PC-9 (cell line): ENCODE data around the gene BCO2.

Experiments used
- EZH2 ChIP-seq: fragments of 200-600 bp; sonication (generic); IDR thresholded peaks from 2 replicates; pipeline ENCODE4 v1.8.0; 2017; ENCODE audit warnings: antibody characterized with exemption, low read depth
- TF ChIP-seq, protein P1 (sequence below): fragments of 200-600 bp; sonication (generic); conservative IDR thresholded peaks from 2 replicates; pipeline ENCODE4 v1.6.1; 2017; ENCODE audit warnings: mixed run types, antibody characterized with exemption, mild to moderate bottlenecking, moderate library complexity

DNA sequence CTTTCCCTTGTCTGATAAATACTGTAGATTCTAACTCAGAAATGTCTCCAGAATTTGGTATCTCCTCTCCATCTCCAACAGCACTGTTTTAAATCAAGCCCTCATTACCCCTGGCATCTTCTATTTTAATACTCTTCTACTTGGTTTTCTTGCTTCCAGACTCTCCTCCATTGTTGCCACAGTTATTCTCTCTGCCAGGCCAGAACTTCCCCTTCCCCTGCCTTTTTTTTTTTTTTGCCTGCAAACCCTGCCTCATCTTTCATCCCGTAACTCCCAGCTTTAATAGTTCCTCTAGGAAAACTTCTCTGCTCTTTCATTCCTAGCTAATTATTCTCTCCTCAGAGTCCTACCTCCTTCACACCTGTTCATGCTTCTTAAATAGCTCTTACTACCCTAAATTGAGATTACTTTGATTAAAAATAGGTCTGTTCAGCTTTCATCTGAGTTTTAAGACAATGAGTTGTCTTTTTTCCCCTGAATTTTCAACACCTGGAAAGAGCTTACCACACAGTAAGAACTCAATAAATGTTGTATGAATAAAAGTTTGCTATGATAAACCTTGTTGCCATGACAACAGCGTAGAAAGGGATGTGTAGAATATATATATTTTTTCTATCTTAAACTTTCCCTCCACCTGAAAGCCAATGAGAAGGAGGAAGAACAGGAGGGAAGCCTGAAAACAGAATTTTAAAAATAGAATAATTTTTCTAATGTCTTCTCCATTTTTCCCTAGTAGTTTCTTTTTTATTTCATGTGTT, 15.0 kb upstream of the BCO2 start:
- TF ChIP-seq, protein P1, sequence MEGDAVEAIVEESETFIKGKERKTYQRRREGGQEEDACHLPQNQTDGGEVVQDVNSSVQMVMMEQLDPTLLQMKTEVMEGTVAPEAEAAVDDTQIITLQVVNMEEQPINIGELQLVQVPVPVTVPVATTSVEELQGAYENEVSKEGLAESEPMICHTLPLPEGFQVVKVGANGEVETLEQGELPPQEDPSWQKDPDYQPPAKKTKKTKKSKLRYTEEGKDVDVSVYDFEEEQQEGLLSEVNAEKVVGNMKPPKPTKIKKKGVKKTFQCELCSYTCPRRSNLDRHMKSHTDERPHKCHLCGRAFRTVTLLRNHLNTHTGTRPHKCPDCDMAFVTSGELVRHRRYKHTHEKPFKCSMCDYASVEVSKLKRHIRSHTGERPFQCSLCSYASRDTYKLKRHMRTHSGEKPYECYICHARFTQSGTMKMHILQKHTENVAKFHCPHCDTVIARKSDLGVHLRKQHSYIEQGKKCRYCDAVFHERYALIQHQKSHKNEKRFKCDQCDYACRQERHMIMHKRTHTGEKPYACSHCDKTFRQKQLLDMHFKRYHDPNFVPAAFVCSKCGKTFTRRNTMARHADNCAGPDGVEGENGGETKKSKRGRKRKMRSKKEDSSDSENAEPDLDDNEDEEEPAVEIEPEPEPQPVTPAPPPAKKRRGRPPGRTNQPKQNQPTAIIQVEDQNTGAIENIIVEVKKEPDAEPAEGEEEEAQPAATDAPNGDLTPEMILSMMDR = no peak
- TF ChIP-seq EZH2 = no peak
